ENCODE data around the gene KIRREL3.

Gene KIRREL3

GRCh38 chr11:126669416-126669815, 331.2 kb downstream of the KIRREL3 start:
- peak; percentile 81 for DNase-seq (ENCODE audit: low spot score)

DNA sequence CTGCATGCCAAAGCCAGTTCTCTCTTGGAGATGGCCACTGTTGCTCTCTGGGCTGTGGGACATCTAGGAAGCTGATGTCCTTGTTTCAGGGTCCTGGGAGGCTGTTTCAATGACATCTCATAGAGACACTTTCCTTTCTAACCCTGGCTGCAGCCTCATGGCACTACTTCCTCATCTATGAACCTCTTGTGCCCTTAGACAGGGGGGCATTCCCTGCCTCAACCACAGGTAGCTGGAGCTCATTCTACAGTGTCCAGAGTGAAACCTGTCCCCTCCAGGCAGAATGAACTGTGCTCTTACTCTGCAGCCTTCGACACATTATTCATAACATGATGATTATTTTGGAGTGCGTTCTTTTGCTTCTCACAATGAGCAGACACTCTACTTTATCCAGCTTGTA, 335.9 kb downstream of the KIRREL3 start:
- DNase-seq (ENCODE audit: low spot score) = no peak

DNA sequence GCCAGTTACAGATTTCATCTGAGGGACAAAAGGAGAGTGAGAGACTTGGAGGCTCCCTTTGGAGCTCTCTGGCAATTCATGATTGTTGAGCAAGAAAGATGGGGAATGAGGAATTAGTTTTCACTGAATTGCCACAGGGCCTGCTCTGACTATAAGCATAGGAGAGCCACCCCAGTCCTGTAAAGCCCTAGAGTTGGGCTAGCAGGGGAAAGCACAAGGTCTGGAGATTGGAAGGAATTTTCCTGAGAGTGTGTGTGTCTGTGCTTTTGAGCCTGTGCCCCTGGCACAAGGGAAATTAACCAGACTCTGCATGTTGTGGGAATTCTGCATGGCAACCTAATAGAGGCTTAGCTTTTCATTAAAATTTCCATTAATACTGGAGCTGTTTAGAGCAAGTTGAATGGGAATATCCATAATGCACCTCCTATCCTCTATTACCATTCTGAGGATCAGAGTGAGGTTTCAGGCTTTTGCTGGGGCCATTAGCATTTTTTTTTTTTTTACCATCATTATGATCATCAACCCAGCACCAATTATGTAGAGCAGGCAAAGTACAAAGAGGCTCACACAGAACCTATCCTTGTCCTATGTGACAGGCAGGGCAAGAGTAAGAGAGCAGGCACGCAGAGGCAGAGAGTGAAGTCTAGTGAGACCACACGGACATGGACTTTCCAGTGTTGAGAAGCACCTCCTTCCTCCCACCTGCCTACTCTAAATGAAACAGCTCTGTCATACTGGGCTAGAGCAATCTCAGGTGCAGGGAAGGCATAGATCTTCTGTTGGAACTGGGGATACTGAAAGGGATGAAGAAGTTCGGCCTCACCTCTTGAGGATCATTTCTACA, 336.6 kb downstream of the KIRREL3 start:
- DNase-seq (ENCODE audit: low spot score) = no peak

DNA sequence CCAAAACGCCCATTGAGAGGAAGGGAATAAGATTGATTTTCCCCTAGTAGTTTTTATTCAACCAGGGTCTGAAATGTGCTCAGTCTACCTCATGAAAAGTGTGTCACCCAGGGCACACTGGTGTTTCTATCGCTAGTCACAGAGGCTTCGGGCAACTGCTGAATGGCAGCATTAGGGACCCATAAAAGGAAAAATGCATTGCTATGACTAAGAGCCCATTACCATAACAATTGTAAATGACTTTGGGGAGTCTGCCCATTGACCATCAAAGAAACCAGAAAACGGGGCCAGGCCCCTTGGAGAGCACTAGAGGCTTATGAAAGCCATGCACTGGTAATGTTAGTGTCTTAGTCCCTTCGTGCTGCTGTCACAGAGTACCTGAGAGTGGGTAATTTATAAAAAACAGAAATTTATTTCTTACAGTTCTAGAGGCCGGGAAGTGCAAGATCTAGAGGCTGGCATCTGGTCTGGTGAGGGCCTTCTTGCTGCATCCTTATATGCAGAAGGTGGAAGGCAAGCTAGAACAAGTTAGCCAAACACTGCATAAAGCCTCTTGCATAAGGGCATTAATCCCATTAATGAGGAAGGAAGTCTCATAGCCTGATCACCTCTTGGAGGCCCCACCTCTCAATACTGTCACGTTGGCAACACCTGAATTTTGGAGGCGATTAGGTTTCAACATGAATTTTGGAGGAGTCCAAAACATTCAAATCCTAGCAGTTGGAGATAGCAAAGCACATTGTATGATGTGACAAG, 338.4 kb downstream of the KIRREL3 start:
- DNase-seq (ENCODE audit: low spot score) = no peak

DNA sequence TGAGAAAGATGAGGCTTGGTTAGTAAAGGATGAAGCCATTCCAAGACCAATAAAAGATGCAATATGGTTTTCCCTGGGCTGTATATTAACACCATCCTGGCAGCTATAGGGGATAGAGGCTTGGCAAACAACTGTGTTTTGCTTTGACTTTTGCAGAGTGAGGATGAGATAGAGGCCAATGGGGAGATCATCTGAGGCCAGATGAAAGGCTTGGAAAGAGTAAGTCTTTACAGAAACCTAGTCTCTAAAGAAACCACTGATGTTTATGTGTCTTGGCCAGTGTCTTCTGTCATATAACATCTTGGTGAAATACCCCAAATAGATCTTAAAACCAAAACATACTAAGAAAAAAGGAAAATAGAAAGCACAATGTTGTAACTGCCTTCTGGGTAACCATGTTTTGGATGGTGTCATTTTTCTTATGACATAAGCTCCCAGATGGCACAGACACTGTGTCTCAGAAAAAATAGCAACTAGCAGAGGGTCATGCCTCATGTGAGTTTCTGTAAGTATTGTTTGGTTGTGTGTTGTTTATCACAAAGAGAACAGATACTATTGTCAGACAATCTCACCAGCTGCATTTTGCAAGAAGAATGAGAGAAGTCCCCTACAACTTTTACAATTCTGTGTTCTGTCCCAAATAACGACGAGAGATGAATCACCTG, 339.7 kb downstream of the KIRREL3 start:
- no peak for DNase-seq (ENCODE audit: low spot score)

DNA sequence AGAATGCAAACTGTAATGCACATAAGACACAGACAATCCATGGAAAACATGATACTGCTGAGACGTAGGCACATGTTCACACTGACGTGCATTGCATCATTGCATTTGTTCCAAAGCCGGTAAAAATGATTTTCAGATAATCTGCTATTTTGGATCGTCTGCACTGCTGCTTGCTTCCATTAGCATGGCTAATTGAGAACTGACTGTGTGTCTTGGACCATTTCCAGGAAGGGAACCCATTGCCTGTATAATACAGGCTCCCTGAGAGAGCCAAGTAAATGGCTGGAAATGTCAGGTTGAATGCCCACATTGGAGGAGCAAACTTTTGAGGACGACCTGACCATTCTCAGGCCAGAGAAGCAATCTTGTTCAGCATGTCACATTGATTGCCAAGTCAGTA, 340.2 kb downstream of the KIRREL3 start:
- DNase-seq (ENCODE audit: low spot score) = no peak

DNA sequence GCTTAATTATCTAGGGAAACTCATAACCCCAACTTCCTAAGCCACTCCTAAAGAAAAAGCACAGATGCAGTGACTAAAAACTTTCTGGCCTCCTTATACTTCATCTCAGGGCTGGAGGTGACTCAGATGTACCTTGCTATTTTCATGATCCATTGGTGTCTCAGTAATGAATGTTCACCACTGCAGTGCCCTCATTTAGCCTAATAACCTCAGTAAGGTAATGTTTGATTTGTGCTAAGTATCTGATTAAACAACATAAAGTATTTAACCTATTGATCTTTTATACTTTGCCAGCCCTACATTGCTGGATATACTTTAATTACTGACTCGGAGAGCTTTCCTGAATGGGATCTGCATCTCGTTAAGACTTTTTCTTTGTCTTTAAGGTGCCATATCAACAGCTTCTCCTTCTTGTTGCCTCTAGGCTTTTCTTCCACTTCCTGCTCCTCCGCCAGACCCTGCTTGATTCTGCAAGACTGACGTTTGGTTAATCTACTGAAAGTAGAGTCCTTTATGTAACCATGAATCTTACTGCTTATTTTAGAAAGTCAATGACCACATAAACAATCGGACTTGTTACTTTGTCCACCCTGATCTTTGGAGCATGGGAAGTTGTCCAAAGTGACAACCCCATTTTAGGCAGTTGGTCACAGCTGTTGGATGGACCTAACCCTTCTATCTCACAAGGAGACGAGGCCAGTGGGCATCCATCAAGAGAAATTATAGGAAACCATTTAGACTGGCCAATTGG, 342.1 kb downstream of the KIRREL3 start:
- DNase-seq (ENCODE audit: low spot score) = no peak

GRCh38 chr11:126655807-126656128, 344.8 kb downstream of the KIRREL3 start:
- DNase-seq (ENCODE audit: low spot score) = no peak

GRCh38 chr11:126654886-126655806, 345.4 kb downstream of the KIRREL3 start:
- DNase-seq (ENCODE audit: low spot score) = no peak

- no peak for DNase-seq (ENCODE audit: low spot score)
These were observed 347.5 kb downstream of the KIRREL3 start for GRCh38 chr11:126653040-126653439.

DNA sequence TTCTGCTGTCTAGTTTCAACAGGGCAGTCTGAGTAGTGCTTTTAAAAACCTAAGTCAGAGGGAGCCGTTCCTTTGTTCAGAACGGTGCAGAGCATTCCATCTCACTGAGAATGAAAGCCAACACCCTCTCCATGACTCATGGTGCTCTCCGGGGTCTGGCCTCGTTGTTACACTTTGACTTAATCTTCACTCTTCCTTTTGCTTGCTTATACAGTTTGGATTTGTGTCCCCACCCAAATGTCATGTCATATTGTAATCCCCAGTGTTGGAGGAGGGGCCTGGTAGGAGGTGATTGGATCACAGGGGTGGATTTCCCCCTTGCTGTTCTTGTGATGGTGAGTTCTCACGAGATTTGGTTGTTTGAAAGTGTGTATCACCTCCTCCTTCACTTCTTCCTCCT, 352.8 kb downstream of the KIRREL3 start:
- peak; percentile 90 for DNase-seq (ENCODE audit: low spot score)

DNA sequence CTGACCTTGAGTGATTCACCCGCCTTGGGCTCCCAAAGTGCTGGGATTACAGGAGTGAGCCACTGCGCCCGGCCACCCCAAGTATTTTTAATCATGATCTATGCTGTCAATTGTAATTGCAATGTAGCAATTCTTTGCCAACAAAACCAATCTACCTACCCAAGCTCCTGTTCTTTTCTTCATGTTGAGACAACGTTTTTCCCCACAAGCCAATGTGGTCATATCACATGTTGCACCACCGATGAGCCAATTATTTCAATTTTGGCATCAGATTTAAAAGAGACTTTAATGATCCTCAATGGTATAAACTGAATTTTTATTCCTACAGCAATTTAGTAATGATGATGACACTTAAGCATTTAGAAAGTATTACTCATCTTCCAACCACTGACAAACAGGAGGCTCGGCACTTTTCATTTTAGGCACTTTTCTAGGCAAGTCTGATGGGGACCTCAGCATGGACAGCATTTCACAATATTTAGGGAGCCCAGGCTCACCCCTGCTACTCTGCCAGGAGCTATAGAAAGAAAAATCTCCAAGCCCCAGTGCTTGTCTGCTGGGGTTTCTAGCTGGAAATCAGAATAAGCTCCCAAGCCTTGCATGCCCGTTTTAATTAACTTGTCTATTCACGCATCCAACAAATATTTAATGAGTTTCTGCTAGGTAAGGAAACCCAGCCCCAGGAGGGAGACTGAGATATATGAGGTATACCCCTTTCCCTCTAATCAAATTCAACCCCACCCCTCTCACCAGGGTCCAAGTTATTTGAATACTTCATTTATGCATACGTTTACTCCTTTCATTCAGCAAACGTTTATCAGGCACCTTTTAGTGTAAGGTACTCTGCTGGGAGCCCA, 353.6 kb downstream of the KIRREL3 start:
- peak; percentile 67 for DNase-seq (ENCODE audit: low spot score)

- DNase-seq (ENCODE audit: low spot score) = peak; percentile 28
These were observed 355.4 kb downstream of the KIRREL3 start for GRCh38 chr11:126645186-126645585.

GRCh38 chr11:126640186-126640585, 360.4 kb downstream of the KIRREL3 start:
- no peak for DNase-seq (ENCODE audit: low spot score)

DNA sequence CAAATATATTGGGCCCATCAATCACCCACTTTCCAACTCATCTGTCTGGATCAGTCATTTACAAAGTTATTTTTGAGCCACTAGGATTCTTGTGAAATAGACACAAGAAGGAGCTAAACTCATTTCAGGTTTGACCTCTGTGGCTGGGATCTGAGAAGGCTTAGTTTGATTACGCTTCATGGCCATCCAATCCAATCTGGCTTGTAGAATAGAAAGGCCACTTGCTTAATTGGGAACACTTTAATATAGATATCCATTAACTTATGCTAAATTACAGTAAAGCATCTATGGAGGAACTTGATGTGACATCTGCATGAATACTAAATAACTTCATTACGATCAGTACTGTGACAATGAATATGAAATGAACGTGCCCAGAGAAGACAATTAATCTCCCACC, 360.9 kb downstream of the KIRREL3 start:
- DNase-seq (ENCODE audit: low spot score) = no peak

GRCh38 chr11:126638648-126639047, 361.9 kb downstream of the KIRREL3 start:
- DNase-seq (ENCODE audit: low spot score) = peak; percentile 18

DNA sequence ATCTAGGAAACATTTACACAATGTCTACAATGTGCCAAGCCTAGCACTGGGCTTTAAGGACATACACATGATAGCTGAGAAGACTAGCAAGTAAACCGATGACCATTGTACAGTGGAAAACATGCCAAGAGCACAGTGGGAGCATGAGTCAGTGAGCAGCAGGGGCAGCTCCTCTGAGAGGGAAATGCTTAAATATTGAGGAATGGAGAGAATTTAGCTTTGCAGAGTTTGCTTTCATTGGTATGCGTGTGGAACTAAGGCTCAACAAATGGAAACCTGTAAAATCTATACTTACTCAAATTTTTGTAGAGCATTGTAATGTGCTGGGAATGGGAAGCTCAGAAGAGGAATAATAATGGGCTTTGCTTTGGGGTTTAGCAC, 362.8 kb downstream of the KIRREL3 start:
- DNase-seq (ENCODE audit: low spot score) = peak; percentile 87

DNA sequence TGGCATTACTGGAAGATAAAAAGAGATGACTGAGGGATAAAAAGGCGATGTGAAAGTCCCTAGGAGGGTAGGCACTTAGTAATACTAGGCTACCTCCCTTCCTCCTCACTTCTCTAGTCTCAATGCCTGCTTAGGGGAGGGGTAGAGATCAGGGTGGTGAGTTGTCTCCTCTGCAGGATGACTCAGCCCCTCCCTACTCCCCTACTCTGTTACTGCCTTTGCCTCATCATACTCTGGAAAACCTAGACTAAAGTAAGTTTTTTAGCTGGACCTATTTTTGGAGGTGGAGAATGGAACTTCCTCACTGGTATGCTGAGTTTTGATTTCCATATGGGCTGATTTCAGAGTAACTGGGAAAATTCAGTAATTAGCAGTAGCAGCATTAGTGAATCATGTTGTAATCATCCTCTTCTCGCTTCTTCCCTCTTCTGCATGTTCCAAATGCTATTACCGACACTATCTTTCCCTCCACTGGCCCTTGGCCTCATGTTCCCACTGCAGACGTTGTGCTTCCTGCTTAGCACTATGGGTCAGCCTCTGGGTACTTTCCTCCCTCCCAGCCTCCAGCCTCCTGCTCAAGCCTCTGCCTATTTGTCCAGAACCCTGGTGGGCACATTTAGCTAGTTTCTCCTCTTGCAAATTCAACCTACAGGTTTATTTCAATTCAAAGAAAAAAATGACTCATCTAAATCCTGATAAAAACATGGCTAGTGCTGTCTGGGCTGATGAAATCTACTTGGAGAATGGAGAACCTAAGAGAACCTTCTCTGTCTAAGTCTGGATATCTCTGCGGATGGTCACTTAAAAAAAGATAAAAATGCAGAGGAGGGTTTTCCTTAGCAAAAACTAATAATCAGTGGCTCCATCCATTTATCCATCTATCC, 363.4 kb downstream of the KIRREL3 start:
- peak; percentile 84 for DNase-seq (ENCODE audit: low spot score)

DNA sequence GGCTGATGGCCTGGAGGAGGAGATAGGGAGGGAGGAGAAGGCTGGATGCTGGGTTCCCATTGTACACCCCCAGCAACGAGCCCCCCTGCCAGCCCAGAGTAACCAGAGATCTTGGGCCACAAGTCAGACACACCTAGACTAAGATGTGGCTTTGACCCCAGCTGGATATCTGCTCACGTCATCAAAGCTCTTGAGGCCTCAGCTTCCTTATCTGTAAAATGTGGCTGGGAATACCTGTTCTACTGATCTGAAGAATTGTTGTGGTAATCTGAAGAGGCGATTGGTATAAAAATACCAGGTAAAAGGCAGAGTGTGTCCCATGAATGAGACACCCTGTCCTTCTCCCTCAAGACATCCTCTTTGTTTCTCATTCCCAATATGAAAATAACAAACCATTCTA, 365.1 kb downstream of the KIRREL3 start:
- no peak for DNase-seq (ENCODE audit: low spot score)

All from GM03348 (cell line).